Hepatocyte (in vitro differentiated cells): ENCODE results near the gene RAPGEF5.

ENCODE experiments used
- EZH2 ChIP-seq: fragments of 200-600 bp; sonication (generic); IDR thresholded peaks from 2 replicates; pipeline ENCODE4 v1.6.1; 2016; ENCODE audit warnings: antibody characterized with exemption, mild to moderate bottlenecking, borderline replicate concordance
- EZH2phosphoT487 ChIP-seq: fragments of 200-600 bp; sonication (generic); IDR thresholded peaks from one replicate; pipeline ENCODE4 v1.6.1; 2018; ENCODE audit warnings: antibody characterized with exemption, mild to moderate bottlenecking, low read depth, moderate library complexity; ENCODE audit not compliant: unreplicated experiment, severe bottlenecking
- TF ChIP-seq, protein P1 (sequence below): fragments of 200-600 bp; sonication (generic); IDR thresholded peaks from 2 replicates; pipeline ENCODE4 v1.5.1; 2016; ENCODE audit warnings: antibody characterized with exemption, mild to moderate bottlenecking; ENCODE audit not compliant: poor library complexity

DNA sequence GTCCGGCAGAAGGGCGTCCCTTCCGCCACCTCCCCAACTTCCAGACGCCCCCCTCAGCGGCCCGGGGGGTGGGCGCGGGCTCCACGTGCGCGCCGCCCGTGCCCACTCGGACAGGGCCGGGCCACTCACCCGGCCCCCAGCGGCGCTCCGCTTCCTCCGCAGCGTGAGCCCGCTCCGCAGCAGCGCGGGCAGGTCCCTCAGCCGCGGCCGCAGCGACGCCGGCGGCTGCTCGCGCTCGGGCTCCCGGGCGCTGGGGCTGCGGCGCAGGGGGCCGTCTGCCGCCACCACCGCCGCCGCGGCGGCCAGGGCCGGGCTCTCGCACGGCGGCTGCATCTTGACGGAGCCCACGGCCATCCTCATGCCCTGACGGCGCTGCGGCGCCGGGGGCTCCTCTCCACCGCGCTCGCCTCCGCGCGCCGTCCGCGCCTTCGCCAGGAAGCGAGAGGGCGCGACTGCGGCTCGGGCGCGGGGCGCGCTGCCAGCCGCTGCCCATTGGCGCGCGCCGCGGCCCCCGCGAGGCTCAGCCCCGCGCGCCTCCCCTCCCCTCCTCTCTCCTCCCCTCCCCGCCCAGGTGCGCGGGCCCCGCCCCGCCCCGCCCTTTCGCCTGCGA lies at the start of gene RAPGEF5:
- TF ChIP-seq, protein P1, sequence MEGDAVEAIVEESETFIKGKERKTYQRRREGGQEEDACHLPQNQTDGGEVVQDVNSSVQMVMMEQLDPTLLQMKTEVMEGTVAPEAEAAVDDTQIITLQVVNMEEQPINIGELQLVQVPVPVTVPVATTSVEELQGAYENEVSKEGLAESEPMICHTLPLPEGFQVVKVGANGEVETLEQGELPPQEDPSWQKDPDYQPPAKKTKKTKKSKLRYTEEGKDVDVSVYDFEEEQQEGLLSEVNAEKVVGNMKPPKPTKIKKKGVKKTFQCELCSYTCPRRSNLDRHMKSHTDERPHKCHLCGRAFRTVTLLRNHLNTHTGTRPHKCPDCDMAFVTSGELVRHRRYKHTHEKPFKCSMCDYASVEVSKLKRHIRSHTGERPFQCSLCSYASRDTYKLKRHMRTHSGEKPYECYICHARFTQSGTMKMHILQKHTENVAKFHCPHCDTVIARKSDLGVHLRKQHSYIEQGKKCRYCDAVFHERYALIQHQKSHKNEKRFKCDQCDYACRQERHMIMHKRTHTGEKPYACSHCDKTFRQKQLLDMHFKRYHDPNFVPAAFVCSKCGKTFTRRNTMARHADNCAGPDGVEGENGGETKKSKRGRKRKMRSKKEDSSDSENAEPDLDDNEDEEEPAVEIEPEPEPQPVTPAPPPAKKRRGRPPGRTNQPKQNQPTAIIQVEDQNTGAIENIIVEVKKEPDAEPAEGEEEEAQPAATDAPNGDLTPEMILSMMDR = no peak
- TF ChIP-seq EZH2phosphoT487 (no peak), EZH2 (no peak)
